HepG2 (cell line): ENCODE results near the gene HLCS. TPM values are rescaled to one million over a fixed set of nuclear protein-coding genes. Genes with fewer than 3 reads are reported as not detected.

Experiments
- ATAC-seq: fragments of 200-7000 bp; cut with Tn5 transposase; 3 replicates; pipeline ENCODE4 v1.9.1; 2020; ENCODE audit warnings: mild to moderate bottlenecking, moderate library complexity
- BruUV-seq: library from RNA; stranded (reverse); fragments of 400-500 nt; replicated peaks from 2 replicates; lab custom pipeline; 2021; lab: Mats Ljungman, UMichigan
- CTCF ChIA-PET: fragments of 300-600 bp; formaldehyde crosslinking; extraction: SDS; loops from one replicate; lab custom pipeline; 2021; ENCODE audit warnings: low total read pairs, inconsistent platforms, low intra/inter-chr PET ratio; lab: Yijun Ruan, JAX
- POLR2A ChIA-PET: fragments of 350-600 bp; sonication (Branson Sonifier 250); formaldehyde crosslinking; loops from one replicate; lab custom pipeline; 2020; ENCODE audit warnings: antibody characterized with exemption, inconsistent platforms; lab: Yijun Ruan, JAX
- DNase-seq: peaks from one replicate; pipeline ENCODE4 v3.0.0-alpha.2; 2015; ENCODE audit warnings: low spot score
- FAIRE-seq: peaks from 3 replicates; lab custom pipeline; 2011; peaks lifted over from hg19 to GRCh38; lab: Jason Lieb, UNC
- H2AFZ ChIP-seq: one replicate; pipeline ENCODE4 v1.6.1; 2011; ENCODE audit warnings: low read length, inconsistent platforms
- H3K27ac ChIP-seq: fragments of 300-600 bp; 3 replicates; pipeline ENCODE4 v1.8.0; 2011; ENCODE audit warnings: mixed run types, mild to moderate bottlenecking, mixed read lengths, low read length, inconsistent platforms; ENCODE audit not compliant: insufficient read depth; ENCODE audit errors: extremely low read length
- H3K27me3 ChIP-seq, 2 experiments: fragments of 200-600 bp in 1 of 2; 2 replicates in 1 of 2; 3 replicates in 1 of 2; pipeline versions ENCODE4 v1.6.0 to v1.8.0; 2011; ENCODE audit warnings: low read length in 2 of 2, mild to moderate bottlenecking in 2 of 2, moderate library complexity in 2 of 2, inconsistent platforms in 1 of 2; ENCODE audit not compliant: insufficient read depth in 2 of 2, control insufficient read depth in 1 of 2
- H3K36me3 ChIP-seq, 2 experiments: fragments of 200-600 bp in 1 of 2; replicated peaks in 1 of 2; 2 replicates in 1 of 2; 3 replicates in 1 of 2; pipeline versions ENCODE4 v1.5.1 to v1.8.0; 2011; ENCODE audit warnings: low read length in 2 of 2, inconsistent platforms in 1 of 2; ENCODE audit not compliant: insufficient read depth in 2 of 2, control insufficient read depth in 1 of 2
- H3K4me1 ChIP-seq: 2 replicates; pipeline ENCODE4 v1.5.1; 2012; ENCODE audit warnings: low read length, inconsistent platforms; ENCODE audit not compliant: insufficient read depth
- H3K4me2 ChIP-seq: 2 replicates; pipeline ENCODE4 v1.6.0; 2011; ENCODE audit warnings: low read depth, low read length, inconsistent platforms
- H3K4me3 ChIP-seq, 3 experiments: fragments of 200-600 bp in 1 of 3; sonication (generic), shearing (Covaris generic) in 1 of 3; replicated peaks in 1 of 3; 2 replicates each; pipeline ENCODE4 v1.5.1; 2011 to 2016; ENCODE audit warnings: low read length in 3 of 3, inconsistent platforms in 2 of 3, low read depth in 2 of 3, mild to moderate bottlenecking in 2 of 3, control low read depth in 1 of 3, mixed read lengths in 1 of 3; ENCODE audit not compliant: insufficient read depth in 1 of 3
- H3K79me2 ChIP-seq: one replicate; pipeline ENCODE4 v1.6.1; 2011; ENCODE audit warnings: low read length, inconsistent platforms; ENCODE audit not compliant: insufficient read depth
- H3K9ac ChIP-seq: 2 replicates; pipeline ENCODE4 v1.6.0; 2011; ENCODE audit warnings: mild to moderate bottlenecking, low read depth, low read length, inconsistent platforms; ENCODE audit not compliant: insufficient read depth
- H3K9me3 ChIP-seq: 2 replicates; pipeline ENCODE4 v1.5.1; 2012; ENCODE audit warnings: mild to moderate bottlenecking, low read length
- H4K20me1 ChIP-seq: 2 replicates; pipeline ENCODE4 v1.6.0; 2011; ENCODE audit warnings: inconsistent platforms, mild to moderate bottlenecking, low read length, moderate library complexity; ENCODE audit not compliant: insufficient read depth
- FOSL1 ChIP-seq: sonication (generic); formaldehyde crosslinking; IDR thresholded peaks from 2 replicates; pipeline ENCODE4 v1.9.0; 2021; ENCODE audit warnings: missing genetic modification reagents, borderline replicate concordance
- FOSL2 ChIP-seq: sonication (generic); formaldehyde crosslinking; IDR thresholded peaks from 2 replicates; pipeline ENCODE4 v1.4.0; 2020; ENCODE audit warnings: missing genetic modification reagents
- IKZF4 ChIP-seq: sonication (generic); formaldehyde crosslinking; IDR thresholded peaks from 2 replicates; pipeline ENCODE4 v1.5.1; 2020; ENCODE audit warnings: borderline replicate concordance, mild to moderate bottlenecking, low read depth, missing genetic modification reagents; ENCODE audit errors: not compliant biosample characterization
- MIER2 ChIP-seq: IDR thresholded peaks from 2 replicates; pipeline ENCODE4 v1.6.1; 2016; ENCODE audit warnings: missing biosample characterization, missing genetic modification reagents
- NAIF1 ChIP-seq: sonication (generic); formaldehyde crosslinking; IDR thresholded peaks from 2 replicates; pipeline ENCODE4 v1.5.0; 2020; ENCODE audit warnings: mild to moderate bottlenecking, missing genetic modification reagents, borderline replicate concordance
- NFAT5 ChIP-seq: sonication (generic); formaldehyde crosslinking; IDR thresholded peaks from 2 replicates; pipeline ENCODE4 v1.4.0; 2020; ENCODE audit warnings: missing genetic modification reagents
- RCOR2 ChIP-seq: IDR thresholded peaks from 2 replicates; pipeline ENCODE4 v1.6.1; 2016; ENCODE audit warnings: missing biosample characterization, missing genetic modification reagents
- STAG1 ChIP-seq: sonication (generic); formaldehyde crosslinking; IDR thresholded peaks from 2 replicates; pipeline ENCODE4 v1.4.0; 2020; ENCODE audit warnings: missing genetic modification reagents
- ZFP36 ChIP-seq: fragments of 150-350 bp; IDR thresholded peaks from 2 replicates; pipeline ENCODE4 v1.6.1; 2018; ENCODE audit warnings: borderline replicate concordance, low read length, low read depth; ENCODE audit not compliant: partially characterized antibody
- ZNF136 ChIP-seq: sonication (generic); formaldehyde crosslinking; IDR thresholded peaks from 2 replicates; pipeline ENCODE4 v1.8.1; 2022; ENCODE audit warnings: low read depth, mild to moderate bottlenecking, moderate library complexity, missing genetic modification reagents
- ZNF367 ChIP-seq: sonication (generic); formaldehyde crosslinking; IDR thresholded peaks from 2 replicates; pipeline ENCODE4 v1.4.0; 2020; ENCODE audit warnings: missing genetic modification reagents, borderline replicate concordance
- ZNF562 ChIP-seq: sonication (generic); formaldehyde crosslinking; IDR thresholded peaks from 2 replicates; pipeline ENCODE4 v1.8.0; 2022; ENCODE audit warnings: missing genetic modification reagents, borderline replicate concordance
- ZNF564 ChIP-seq: sonication (generic); formaldehyde crosslinking; IDR thresholded peaks from 2 replicates; pipeline ENCODE4 v1.8.1; 2023; ENCODE audit warnings: mild to moderate bottlenecking, missing genetic modification reagents
- WGBS: methylation state at CpG from one replicate; pipeline ENCODE4 v1.1.6; 2017; ENCODE audit warnings: low lambda C conversion rate; 5-methylcytosine and 5-hydroxymethylcytosine counted together
- in situ Hi-C: cut with HindIII; loops from 2 replicates; pipeline ENCODE4 v1.10.0; 2017; ENCODE audit warnings: low pct_unique_long_range_greater_than_20kb; ENCODE audit not compliant: extremely low pct_ligation_motif_present
- intact Hi-C: fragments of 100-400 bp; cut with micrococcal nuclease; formaldehyde crosslinking; loops from one replicate; pipeline ENCODE4 v1.10.0; 2022; ENCODE audit not compliant: unreplicated experiment
- polyA plus RNA-seq, 8 experiments: library from polyadenylated mRNA; depleted of rRNA in 3 of 8; stranded (reverse) in 7 of 8; unstranded in 1 of 8; fragments of >200 nt; fragmentation: Illumina TruSeq in 4 of 8; extraction: Trizol in 4 of 8; gene quantifications; 2 replicates each; pipeline versions ENCODE4 v1.2.1 to v1.2.3, GENCODE V29; 2011 to 2016; ENCODE audit warnings: low read depth in 4 of 8, missing spikeins in 1 of 8, mixed read lengths in 1 of 8; ENCODE audit not compliant: insufficient read depth in 1 of 8
- total RNA-seq, 5 experiments: library from RNA; depleted of rRNA; stranded (reverse); fragments of >200 nt; fragmentation: Illumina TruSeq; extraction: Trizol; gene quantifications; 2 replicates each; pipeline ENCODE4 v1.2.3, GENCODE V29; 2016; ENCODE audit warnings: low read depth in 1 of 5
- TF ChIP-seq, protein P1 (sequence below): sonication (generic); formaldehyde crosslinking; IDR thresholded peaks from 2 replicates; pipeline ENCODE4 v1.4.0; 2020; ENCODE audit warnings: low read depth, missing genetic modification reagents

Gene HLCS
- total and polyA plus RNA-seq, 2 of the 13 experiments (the other 11 are each of a cell fraction or from before 2014, with no cell fraction given): 7.9 to 12.3 TPM

- H3K4me3 ChIP-seq: no peak overlapping the region
- no peaks in the 10 kb centered on the region for H3K9me3 ChIP-seq
- BruUV-seq: no TSS peak
- in situ Hi-C loops (no loop called here), intact Hi-C loops (loop anchor here (5.0 kb wide), 1 partner anchor 86 kb away; the partner anchor contains the start of genes PIGP and TTC3)
- no peak overlapping the region for H3K4me2 ChIP-seq
- FAIRE-seq: no peak
- H3K27ac ChIP-seq: no peak overlapping the region
- no peaks in the 10 kb centered on the region for H4K20me1 ChIP-seq
- ChIA-PET POLR2A (interaction anchor here (2.0 to 2.4 kb wide), 3 partner anchors 9 to 24 kb away, joined by 10 to 11 read pairs (median 10); partner anchors contain the start of gene HLCS), CTCF (interaction anchor here (1.1 kb wide), 1 partner anchor 8 kb away, joined by 3 read pairs; no protein-coding TSS in a partner anchor)
- WGBS: 90% methylated on average over 9 of the region's 9 CpGs
- no peak overlapping the region for H2AFZ ChIP-seq
- no peak overlapping the region for H3K9ac ChIP-seq
- no peaks in the 10 kb centered on the region for H3K36me3 ChIP-seq
- H3K4me1 ChIP-seq: peaks cover 50% of the 10 kb centered on the region
- DNase-seq: no peak
- no peaks in the 10 kb centered on the region for H3K27me3 ChIP-seq
- no peaks in the 10 kb centered on the region for H3K79me2 ChIP-seq
- ATAC-seq: no peak
- TF ChIP-seq ZNF562: no peak
- peak; percentile 98; the same call in 1 of the 2 replicates for TF ChIP-seq ZNF564 (CRISPR knock-in tag)
- TF ChIP-seq STAG1 (CRISPR knock-in tag): no peak
- peak; percentile 83 for TF ChIP-seq FOSL2 (CRISPR knock-in tag)
- TF ChIP-seq NAIF1 (CRISPR knock-in tag): no peak
- TF ChIP-seq NFAT5: no peak
- TF ChIP-seq, protein P1, sequence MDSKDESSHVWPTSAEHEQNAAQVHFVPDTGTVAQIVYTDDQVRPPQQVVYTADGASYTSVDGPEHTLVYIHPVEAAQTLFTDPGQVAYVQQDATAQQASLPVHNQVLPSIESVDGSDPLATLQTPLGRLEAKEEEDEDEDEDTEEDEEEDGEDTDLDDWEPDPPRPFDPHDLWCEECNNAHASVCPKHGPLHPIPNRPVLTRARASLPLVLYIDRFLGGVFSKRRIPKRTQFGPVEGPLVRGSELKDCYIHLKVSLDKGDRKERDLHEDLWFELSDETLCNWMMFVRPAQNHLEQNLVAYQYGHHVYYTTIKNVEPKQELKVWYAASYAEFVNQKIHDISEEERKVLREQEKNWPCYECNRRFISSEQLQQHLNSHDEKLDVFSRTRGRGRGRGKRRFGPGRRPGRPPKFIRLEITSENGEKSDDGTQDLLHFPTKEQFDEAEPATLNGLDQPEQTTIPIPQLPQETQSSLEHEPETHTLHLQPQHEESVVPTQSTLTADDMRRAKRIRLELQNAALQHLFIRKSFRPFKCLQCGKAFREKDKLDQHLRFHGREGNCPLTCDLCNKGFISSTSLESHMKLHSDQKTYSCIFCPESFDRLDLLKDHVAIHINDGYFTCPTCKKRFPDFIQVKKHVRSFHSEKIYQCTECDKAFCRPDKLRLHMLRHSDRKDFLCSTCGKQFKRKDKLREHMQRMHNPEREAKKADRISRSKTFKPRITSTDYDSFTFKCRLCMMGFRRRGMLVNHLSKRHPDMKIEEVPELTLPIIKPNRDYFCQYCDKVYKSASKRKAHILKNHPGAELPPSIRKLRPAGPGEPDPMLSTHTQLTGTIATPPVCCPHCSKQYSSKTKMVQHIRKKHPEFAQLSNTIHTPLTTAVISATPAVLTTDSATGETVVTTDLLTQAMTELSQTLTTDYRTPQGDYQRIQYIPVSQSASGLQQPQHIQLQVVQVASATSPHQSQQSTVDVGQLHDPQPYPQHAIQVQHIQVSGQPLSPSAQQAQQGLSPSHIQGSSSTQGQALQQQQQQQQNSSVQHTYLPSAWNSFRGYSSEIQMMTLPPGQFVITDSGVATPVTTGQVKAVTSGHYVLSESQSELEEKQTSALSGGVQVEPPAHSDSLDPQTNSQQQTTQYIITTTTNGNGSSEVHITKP (CRISPR knock-in tag): no peak
- 0 out of 2 replicates have a peak, but pooled peaks have one; percentile 12 for TF ChIP-seq FOSL1 (CRISPR knock-in tag)
- no peak for TF ChIP-seq ZNF136 (CRISPR knock-in tag)
- TF ChIP-seq IKZF4 (CRISPR knock-in tag): no peak
- no peak for TF ChIP-seq ZNF367 (CRISPR knock-in tag)
- no peak for TF ChIP-seq RCOR2 (CRISPR knock-in tag)
- no peak for TF ChIP-seq MIER2
- no peak for TF ChIP-seq ZFP36
Observed at GRCh38 chr21:36985751-36986594, 19.5 kb upstream of the HLCS start.
